DND-41 (cell line): Measurements from ENCODE around the gene ST6GALNAC5.

Source experiments
- CTCF ChIP-seq: IDR thresholded peaks from 2 replicates; pipeline ENCODE4 v1.5.1; 2012; ENCODE audit warnings: borderline replicate concordance, low read length, moderate library complexity, mild to moderate bottlenecking; ENCODE audit not compliant: poor library complexity, severe bottlenecking; ENCODE audit errors: extremely low read depth
- EZH2 ChIP-seq: IDR thresholded peaks from 3 replicates; pipeline ENCODE4 v1.6.1; 2012; ENCODE audit warnings: borderline replicate concordance, low read depth, mild to moderate bottlenecking, moderate library complexity, low read length, inconsistent platforms; ENCODE audit not compliant: severe bottlenecking

GRCh38 chr1:77089756-77090155 is 222.5 kb downstream of the ST6GALNAC5 start:
- TF ChIP-seq CTCF = no peak
- no peak for TF ChIP-seq EZH2
